GM18520 (cell line): ENCODE measurements around the gene ADAD1.
"Not testable (repeated sequence)": the region's sequence is repeated elsewhere in the genome, so short reads cannot be mapped to it uniquely, and the experiment has no call there.

ENCODE experiments used
- ATAC-seq: cut with Tn5 transposase; IDR thresholded peaks from one replicate; pipeline ENCODE4 v1.9.1; 2021; ENCODE audit not compliant: unreplicated experiment

ADAD1 gene

GRCh38 chr4:122378711-122379110 is at the start of gene ADAD1:
Gene ADAD1, plus strand, starts transcription at chr4:122379011. Its CDS starts 1,059 bp downstream, at chr4:122380070.
- ATAC-seq, result no peak

- ATAC-seq, result no peak
These were observed 48.8 kb upstream of the ADAD1 start for GRCh38 chr4:122329876-122330565.

- no peak for ATAC-seq
These were observed 47.6 kb upstream of the ADAD1 start for GRCh38 chr4:122331195-122331594.

GRCh38 chr4:122334828-122335227 is 44.0 kb upstream of the ADAD1 start:
- no peak for ATAC-seq

GRCh38 chr4:122341886-122342285 is 36.9 kb upstream of the ADAD1 start:
- no peak for ATAC-seq

DNA sequence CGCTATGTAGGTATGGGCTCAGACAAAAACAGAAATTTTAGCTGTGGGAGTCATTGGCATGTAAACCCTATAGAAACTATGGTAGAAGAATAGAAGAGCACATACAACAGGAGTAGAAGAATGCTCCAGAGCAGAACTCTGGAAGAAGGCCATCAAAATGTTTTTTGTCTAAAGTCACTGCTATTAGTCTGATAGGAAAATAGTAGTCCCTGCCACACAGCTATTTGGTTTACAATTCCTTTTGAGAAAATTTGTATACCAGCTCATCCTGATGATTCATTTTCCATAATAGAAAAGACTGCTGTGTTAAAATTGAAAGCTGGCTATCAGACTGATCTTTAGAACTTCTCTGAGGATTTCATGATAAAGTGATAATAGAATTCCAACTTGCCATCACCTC is 32.8 kb upstream of the ADAD1 start:
- no peak for ATAC-seq

DNA sequence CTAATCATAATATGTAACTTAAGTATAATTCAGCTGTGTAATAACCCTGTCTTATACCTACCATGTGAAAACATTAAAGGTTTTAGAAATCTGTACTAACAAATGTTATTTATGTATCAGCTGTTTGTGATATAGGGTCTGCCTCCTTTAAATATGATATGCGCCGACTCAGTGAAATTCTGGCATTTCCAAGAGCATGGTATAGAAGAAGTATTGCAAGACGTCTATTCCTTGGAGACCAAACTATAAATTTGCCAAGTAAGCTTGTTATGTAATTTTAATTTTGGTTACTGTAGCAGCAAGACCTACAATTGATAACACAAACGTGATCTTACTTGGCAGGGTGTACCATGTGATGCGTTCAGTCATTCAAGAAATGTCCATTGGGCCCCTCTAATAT is 32.3 kb upstream of the ADAD1 start:
- no peak for ATAC-seq

DNA sequence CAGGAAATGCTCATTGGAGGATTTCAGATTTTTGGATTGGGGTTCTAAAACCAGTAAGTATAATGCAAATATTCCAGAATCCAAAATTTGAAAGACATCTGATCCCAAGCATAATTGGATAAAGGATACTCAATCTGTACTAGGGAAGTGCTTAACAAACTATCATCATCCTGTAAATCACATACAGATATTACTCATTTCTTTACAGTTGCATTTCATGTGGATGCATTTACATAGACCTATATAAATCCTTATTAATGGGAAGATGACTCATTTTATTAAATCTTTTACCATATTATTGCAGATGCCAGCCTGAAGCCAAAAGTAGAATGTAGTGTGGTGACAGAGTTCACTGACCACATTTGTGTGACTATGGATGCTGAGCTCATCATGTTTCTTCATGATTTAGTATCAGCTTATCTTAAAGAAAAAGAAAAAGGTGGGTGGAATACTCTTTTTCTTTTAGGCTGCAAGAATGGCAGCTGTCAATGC is 22.4 kb upstream of the ADAD1 start:
- ATAC-seq, result no peak

GRCh38 chr4:122360754-122361153 is 18.1 kb upstream of the ADAD1 start:
- ATAC-seq, result no peak

DNA sequence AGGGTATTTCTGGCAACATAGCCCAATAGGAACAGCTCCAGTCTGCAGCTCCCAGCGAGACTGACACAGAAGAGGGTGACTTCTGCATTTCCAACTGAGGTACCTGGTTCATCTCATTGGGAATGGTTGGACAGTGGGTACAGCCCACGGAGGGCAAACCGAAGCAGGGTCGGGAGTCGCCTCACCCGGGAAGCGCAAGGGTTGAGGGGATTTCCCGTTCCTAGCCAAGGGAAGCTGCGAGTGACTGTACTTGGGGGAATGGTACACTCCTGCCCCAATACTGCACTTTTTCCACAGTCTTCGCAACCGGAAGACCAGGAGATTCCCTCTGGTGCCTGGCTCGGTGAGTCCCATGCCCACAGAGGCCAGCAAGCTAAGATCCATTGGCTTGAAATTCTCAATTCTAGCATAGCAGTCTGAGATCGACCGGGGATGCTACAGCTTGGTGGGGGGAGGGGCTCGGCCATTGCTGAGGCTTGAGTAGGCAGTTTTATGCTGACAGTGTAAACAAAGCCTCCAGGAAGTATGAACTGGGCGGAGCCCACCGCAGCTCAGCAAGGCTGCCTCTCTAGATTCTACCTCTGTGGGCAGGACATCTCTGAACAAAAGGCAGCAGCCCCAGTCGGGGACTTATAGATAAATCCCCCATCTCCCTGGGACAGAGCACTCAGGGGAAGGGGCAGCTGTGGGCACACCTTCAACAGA is 14.0 kb upstream of the ADAD1 start:
- no peak for ATAC-seq

GRCh38 chr4:122368786-122369185 is 10.0 kb upstream of the ADAD1 start:
- not testable (repeated sequence) for ATAC-seq

DNA sequence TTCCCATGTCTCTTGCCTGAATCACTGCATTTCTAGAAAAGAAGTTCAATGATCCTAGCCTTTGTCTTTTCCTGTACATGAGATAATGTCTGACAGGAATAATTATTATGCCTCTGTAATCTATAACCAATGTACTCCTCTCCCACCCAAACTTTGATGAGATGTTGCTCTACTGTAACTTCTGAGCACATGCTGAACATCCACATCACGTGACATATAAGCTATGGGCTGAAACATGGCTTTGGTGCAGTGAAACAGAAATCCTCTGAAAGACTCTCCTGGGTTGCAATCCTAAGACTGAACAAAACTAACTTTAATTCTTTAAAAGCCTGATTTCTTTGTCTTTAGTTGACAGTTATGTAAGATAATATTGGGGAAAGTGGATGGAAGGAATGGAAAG is 1.5 kb upstream of the ADAD1 start:
- no peak for ATAC-seq

- no peak for ATAC-seq
These were observed 428 bp downstream of the ADAD1 start for GRCh38 chr4:122379239-122379638.

DNA sequence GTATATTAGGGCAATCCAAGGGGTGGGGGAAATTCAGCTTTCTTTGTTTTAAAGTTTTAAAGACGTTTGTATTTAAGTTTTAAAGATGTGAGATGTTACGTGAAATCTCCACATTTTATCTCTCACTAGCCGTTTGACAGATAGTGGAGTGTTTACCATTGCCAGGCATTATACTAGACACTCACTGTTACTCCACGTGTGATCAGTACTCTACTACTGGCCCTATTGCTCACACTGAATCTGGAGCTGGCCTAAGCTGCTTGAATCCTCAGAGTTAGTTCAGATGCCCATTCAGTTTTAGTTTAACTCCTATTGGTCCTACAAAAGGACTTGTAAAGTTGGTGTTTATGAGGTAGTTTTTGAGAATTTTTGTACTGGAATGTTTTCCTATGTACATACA is 4.5 kb downstream of the ADAD1 start:
- no peak for ATAC-seq

DNA sequence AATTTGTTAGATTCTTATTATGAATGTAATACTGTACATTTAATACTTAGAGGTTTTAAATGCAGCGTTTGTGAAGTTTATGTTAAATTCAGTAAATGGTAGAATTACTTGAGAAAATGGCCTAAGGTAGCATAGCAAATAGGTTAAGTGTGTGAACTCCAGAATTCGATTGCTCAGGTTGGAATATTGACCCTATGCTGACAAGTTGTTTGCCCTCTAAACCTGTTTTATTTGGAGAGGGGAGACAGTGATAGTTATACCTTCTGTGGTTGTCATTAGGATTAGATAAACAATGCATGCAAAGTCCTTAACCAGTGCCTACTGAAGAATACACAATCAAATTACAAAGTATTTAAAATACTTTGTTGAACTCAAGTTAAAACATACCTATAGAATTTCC is 5.4 kb downstream of the ADAD1 start:
- no peak for ATAC-seq

DNA sequence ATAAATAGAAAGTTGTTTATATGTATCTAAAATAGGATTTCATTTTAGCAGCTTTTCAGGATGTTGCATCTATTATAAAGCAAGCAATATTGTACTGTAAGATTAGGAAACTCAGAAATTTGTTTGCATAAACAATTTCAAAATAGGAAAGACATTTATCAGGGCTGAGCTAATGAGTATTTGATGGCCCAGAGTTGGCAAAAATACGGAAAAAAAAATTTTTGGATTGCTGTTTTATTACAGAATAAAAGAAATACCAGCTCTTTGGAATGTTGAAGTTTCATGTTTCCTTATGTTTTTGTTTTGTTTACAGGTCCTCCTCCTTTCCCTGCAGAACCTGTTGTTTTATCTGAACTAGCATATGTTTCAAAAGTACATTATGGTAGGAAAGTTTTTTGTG is 14.5 kb downstream of the ADAD1 start:
- no peak for ATAC-seq

DNA sequence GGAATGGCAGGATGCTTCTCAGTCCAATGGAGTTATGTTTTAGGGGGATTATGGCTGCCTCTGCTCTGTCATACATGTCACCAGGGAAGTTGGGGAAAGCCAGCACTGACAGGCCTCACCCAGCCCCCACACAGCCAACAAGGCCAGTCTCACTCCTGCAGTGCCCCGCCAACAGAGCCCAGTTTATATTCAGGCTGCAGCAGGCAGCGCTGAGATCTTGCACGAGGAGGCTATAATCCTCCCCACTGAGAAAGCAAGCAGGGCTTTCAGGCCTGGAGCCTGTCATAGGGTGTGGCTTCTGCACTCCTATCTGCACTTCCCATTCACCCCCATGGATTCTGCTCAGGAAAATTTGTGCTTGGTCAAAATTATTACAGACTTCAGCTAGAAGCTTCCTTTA is 25.1 kb downstream of the ADAD1 start:
- no peak for ATAC-seq

DNA sequence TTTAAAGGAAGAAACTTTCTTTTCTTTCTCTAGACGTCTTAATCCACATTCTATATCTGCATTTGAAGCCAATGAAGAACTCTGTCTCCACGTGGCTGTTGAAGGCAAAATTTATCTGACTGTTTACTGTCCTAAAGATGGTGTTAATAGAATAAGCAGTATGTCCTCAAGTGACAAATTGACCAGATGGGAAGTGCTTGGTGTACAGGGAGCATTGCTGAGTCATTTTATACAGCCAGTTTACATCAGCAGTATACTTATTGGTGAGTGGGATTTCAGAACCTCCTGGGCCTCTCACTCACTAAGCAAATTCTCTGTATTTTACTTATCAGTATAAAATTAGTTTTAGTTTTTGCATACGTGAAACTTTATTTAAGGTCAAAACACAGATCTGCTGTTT is 33.7 kb downstream of the ADAD1 start:
- ATAC-seq, result no peak

DNA sequence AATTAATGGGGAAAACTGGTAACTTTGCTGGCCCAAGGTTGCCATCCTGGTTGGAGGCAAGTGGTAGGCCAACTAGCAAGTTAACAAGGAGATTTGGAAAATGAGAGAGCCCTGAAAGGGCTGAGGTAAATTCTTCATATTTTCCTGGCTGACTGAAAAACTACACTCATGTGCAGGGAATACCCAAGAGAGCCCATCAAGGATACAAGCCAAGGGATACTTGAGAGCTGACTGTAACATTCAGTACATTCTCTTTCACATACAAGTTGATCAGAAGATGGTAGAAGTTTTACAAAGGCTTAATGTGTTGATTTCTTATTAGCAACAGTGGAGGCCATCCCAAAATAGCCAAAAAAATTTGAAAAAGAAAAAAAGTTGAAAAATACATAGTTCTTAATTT is 44.4 kb downstream of the ADAD1 start:
- ATAC-seq, result no peak

- no peak for ATAC-seq
These were observed 52.5 kb downstream of the ADAD1 start for GRCh38 chr4:122431351-122431750.

DNA sequence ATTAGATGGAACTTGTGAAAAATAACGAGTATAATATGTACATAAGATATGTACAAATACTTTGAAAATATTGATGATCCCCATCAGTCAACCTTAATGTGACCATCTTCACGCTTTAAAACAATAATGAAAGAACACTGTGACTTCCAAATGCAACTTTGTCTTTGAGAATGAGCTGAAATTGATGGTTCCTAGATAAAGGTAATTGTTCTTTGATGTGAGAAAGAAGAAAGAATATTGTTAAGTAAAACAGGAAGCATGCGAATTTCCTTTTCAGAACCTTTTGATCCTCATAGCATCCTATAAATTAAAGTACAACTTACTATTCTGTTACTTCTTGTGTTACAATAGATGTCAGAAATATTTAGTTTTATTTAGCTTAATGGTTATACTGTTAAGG is 55.5 kb downstream of the ADAD1 start:
- ATAC-seq, result no peak

- no peak for ATAC-seq
These were observed 72.0 kb downstream of the ADAD1 start for GRCh38 chr4:122450847-122451246.
